ENCODE results near the gene DNAJC3. TPM values are rescaled to one million over a fixed set of nuclear protein-coding genes. Genes with fewer than 3 reads are reported as not detected.
"Not testable (repeated sequence)": the region's sequence is repeated elsewhere in the genome, so short reads cannot be mapped to it uniquely, and the experiment has no call there.

Gene DNAJC3
- polyA plus RNA-seq, 1 donor (not counting 4 experiments of a cell fraction or from before 2014, with no cell fraction given) = 23.8 TPM

- dilution Hi-C loops (cut with MboI; ENCODE audit: extremely low pct_ligation_motif_present, low sequenced_read_pairs) = no loop called here
Measured at GRCh38 chr13:95756072-95756471, 79.1 kb downstream of the DNAJC3 start.

GRCh38 chr13:95762626-95763025, 85.7 kb downstream of the DNAJC3 start:
- H4K20me1 ChIP-seq (ENCODE audit: control insufficient read depth, extremely low read depth, insufficient read depth, low read length); H3K9ac ChIP-seq (ENCODE audit: control insufficient read depth, extremely low read depth, insufficient read depth, low read length); H3K9me3 ChIP-seq (ENCODE audit: control insufficient read depth, low read depth, low read length); H3K4me1 ChIP-seq (ENCODE audit: control insufficient read depth, extremely low read depth, insufficient read depth, low read length); DNase-seq (ENCODE audit: low read depth, low spot score); H3K4me2 ChIP-seq (ENCODE audit: control insufficient read depth, extremely low read depth, insufficient read depth, low read depth, low read length); dilution Hi-C loops (cut with MboI; ENCODE audit: extremely low pct_ligation_motif_present, low sequenced_read_pairs); H3K36me3 ChIP-seq (ENCODE audit: control insufficient read depth in 2 of 2, extremely low read depth in 1 of 2, insufficient read depth in 2 of 2, low read length in 2 of 2); H3K4me3 ChIP-seq (ENCODE audit: control insufficient read depth in 2 of 3, extremely low read depth in 1 of 3, insufficient read depth in 2 of 3, low read depth in 1 of 3, low read length in 3 of 3); H2AFZ ChIP-seq (ENCODE audit: control insufficient read depth, low read length); H3K27ac ChIP-seq (ENCODE audit: control insufficient read depth, insufficient read depth, low read length); FAIRE-seq; H3K27me3 ChIP-seq (ENCODE audit: control insufficient read depth, extremely low read depth, insufficient read depth, low read length); H3K79me2 ChIP-seq (ENCODE audit: control insufficient read depth, insufficient read depth, low read length); H3K9me1 ChIP-seq (ENCODE audit: control insufficient read depth, extremely low read depth, insufficient read depth, low read length): not testable (repeated sequence)

More at GRCh38 chr13:95756072-95756471, 79.1 kb downstream of the DNAJC3 start:
- no peak overlapping the region for H2AFZ ChIP-seq (ENCODE audit: control insufficient read depth, low read length)
- H3K9ac ChIP-seq (ENCODE audit: control insufficient read depth, extremely low read depth, insufficient read depth, low read length) = no peak overlapping the region
- H3K4me3 ChIP-seq (ENCODE audit: control insufficient read depth in 2 of 3, extremely low read depth in 1 of 3, insufficient read depth in 2 of 3, low read depth in 1 of 3, low read length in 3 of 3) = no peak overlapping the region
- H3K79me2 ChIP-seq (ENCODE audit: control insufficient read depth, insufficient read depth, low read length) = peaks cover 18% of the 10 kb centered on the region
- H3K9me1 ChIP-seq (ENCODE audit: control insufficient read depth, extremely low read depth, insufficient read depth, low read length) = no peaks in the 10 kb centered on the region
- FAIRE-seq (peak; percentile 20), DNase-seq (ENCODE audit: low read depth, low spot score) (no peak)
- H4K20me1 ChIP-seq (ENCODE audit: control insufficient read depth, extremely low read depth, insufficient read depth, low read length) = no peaks in the 10 kb centered on the region
- H3K36me3 ChIP-seq (ENCODE audit: control insufficient read depth in 2 of 2, extremely low read depth in 1 of 2, insufficient read depth in 2 of 2, low read length in 2 of 2) = peaks cover 0 to 1% of the 10 kb centered on the region in 2 experiments
- TF ChIP-seq EZH2 (IDR thresholded peaks at IDR 0.05; ENCODE audit: low read length) = no peak
- TF ChIP-seq CTCF (optimal IDR thresholded peaks at IDR 0.05 in 1 of 3, IDR thresholded peaks at IDR 0.05 in 1 of 3, conservative IDR thresholded peaks at IDR 0.05 in 1 of 3; ENCODE audit: extremely low read depth in 1 of 3, insufficient read depth in 2 of 3, low read length in 3 of 3) = no peak
- H3K27ac ChIP-seq (ENCODE audit: control insufficient read depth, insufficient read depth, low read length) = no peak overlapping the region
- H3K9me3 ChIP-seq (ENCODE audit: control insufficient read depth, low read depth, low read length) = no peaks in the 10 kb centered on the region
- H3K4me1 ChIP-seq (ENCODE audit: control insufficient read depth, extremely low read depth, insufficient read depth, low read length) = peaks cover 6% of the 10 kb centered on the region
- H3K27me3 ChIP-seq (ENCODE audit: control insufficient read depth, extremely low read depth, insufficient read depth, low read length) = no peaks in the 10 kb centered on the region
- no peak overlapping the region for H3K4me2 ChIP-seq (ENCODE audit: control insufficient read depth, extremely low read depth, insufficient read depth, low read depth, low read length)

GRCh38 chr13:95763601-95764000, 86.7 kb downstream of the DNAJC3 start:
- FAIRE-seq = no peak

More at GRCh38 chr13:95763601-95764000, 86.7 kb downstream of the DNAJC3 start:
- no peaks in the 10 kb centered on the region for H3K9me3 ChIP-seq (ENCODE audit: control insufficient read depth, low read depth, low read length)
- no peaks in the 10 kb centered on the region for H3K9me1 ChIP-seq (ENCODE audit: control insufficient read depth, extremely low read depth, insufficient read depth, low read length)
- H3K36me3 ChIP-seq (ENCODE audit: control insufficient read depth in 2 of 2, extremely low read depth in 1 of 2, insufficient read depth in 2 of 2, low read length in 2 of 2) = peaks cover 0 to 3% of the 10 kb centered on the region in 2 experiments
- no peak overlapping the region for H3K4me3 ChIP-seq (ENCODE audit: control insufficient read depth in 2 of 3, extremely low read depth in 1 of 3, insufficient read depth in 2 of 3, low read depth in 1 of 3, low read length in 3 of 3)
- H3K27ac ChIP-seq (ENCODE audit: control insufficient read depth, insufficient read depth, low read length) = no peak overlapping the region
- H3K9ac ChIP-seq (ENCODE audit: control insufficient read depth, extremely low read depth, insufficient read depth, low read length) = no peak overlapping the region
- no peaks in the 10 kb centered on the region for H3K79me2 ChIP-seq (ENCODE audit: control insufficient read depth, insufficient read depth, low read length)
- H3K4me2 ChIP-seq (ENCODE audit: control insufficient read depth, extremely low read depth, insufficient read depth, low read depth, low read length) = no peak overlapping the region
- dilution Hi-C loops (cut with MboI; ENCODE audit: extremely low pct_ligation_motif_present, low sequenced_read_pairs) = no loop called here
- no peak overlapping the region for H2AFZ ChIP-seq (ENCODE audit: control insufficient read depth, low read length)
- H4K20me1 ChIP-seq (ENCODE audit: control insufficient read depth, extremely low read depth, insufficient read depth, low read length) = no peaks in the 10 kb centered on the region
- DNase-seq (ENCODE audit: low read depth, low spot score) = no peak
- TF ChIP-seq CTCF (optimal IDR thresholded peaks at IDR 0.05 in 1 of 3, IDR thresholded peaks at IDR 0.05 in 1 of 3, conservative IDR thresholded peaks at IDR 0.05 in 1 of 3; ENCODE audit: extremely low read depth in 1 of 3, insufficient read depth in 2 of 3, low read length in 3 of 3) (no peak), EZH2 (IDR thresholded peaks at IDR 0.05; ENCODE audit: low read length) (no peak)
- H3K27me3 ChIP-seq (ENCODE audit: control insufficient read depth, extremely low read depth, insufficient read depth, low read length) = no peaks in the 10 kb centered on the region
- no peaks in the 10 kb centered on the region for H3K4me1 ChIP-seq (ENCODE audit: control insufficient read depth, extremely low read depth, insufficient read depth, low read length)
